ENCODE data around the gene VAMP3.
A peak's percentile ranks its signal among the peaks of the same experiment; 100 is the strongest.
"Not testable (repeated sequence)": the region's sequence is repeated elsewhere in the genome, so short reads cannot be mapped to it uniquely, and the experiment has no call there.

Gene VAMP3

GRCh38 chr1:7769673-7770412 lies 1.3 kb upstream of the VAMP3 start:
- no peak for DNase-seq

DNA sequence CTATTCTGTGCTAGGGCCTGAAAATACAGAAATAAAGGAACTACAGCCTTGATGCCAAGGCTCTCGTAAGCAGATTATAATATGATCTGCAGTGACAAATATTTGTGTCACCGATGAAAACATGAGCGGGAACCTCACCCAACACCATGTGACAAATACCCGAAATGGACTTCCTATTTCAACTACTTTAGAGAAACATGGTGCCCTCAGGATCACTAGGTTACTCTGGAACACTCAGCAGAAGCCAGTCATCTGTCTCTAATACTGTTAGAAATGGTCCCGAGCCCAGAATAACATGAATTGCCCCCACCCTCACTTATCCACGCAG lies 463 bp upstream of the VAMP3 start:
- DNase-seq, result no peak

DNA sequence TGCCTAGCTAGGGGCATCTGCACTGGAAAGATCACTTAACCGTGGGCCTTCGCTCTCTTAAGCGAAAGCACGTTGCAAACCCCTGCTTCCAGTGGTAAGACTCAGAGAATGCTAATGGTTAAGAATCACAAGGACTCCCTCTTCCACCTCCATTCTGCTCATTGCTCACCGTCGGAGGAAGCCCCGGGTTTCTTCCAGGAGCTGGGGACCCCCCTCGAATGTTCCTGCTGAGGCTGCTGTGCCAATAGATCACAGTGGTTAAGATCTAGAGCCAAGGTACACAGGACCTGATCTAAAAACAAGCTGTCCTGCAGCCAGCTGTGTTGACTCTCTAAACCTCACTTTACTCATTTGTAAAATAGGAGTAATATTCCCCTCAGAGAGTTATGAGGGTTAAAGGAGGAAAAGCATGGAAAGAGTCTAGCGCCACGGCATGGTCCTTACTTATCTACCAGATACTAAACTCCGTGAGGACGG lies 765 bp downstream of the VAMP3 start:
- no peak for DNase-seq

DNA sequence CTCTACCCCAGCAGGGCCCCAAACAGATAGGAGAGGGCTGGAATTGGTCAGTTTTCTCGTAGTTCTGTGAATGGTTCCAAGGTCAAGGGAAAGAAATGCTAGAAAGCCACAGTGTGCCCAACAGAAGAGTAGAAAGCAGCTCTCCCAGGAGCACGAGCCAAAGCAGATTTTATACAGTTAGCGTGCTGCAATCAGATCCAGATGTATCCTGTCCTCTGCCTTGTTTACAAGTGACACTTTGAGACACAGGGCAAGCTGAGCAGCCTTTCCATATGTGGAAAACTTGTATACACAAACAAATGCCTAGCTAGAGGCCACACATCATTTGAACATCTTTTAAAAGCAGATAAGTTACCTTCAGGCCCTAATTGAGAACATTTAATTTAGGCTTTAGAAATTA lies 6.5 kb downstream of the VAMP3 start:
- DNase-seq, result no peak

- no peak for DNase-seq
Observed at GRCh38 chr1:7778133-7778628, 7.1 kb downstream of the VAMP3 start.

GRCh38 chr1:7780976-7781375 lies 9.9 kb downstream of the VAMP3 start:
- no peak for DNase-seq

- DNase-seq, result no peak
Observed at GRCh38 chr1:7781501-7781900, 10.4 kb downstream of the VAMP3 start.

- DNase-seq, result no peak
Observed at GRCh38 chr1:7781923-7782495, 10.9 kb downstream of the VAMP3 start.

- DNase-seq, result no peak
Observed at GRCh38 chr1:7783178-7783711, 12.1 kb downstream of the VAMP3 start.

DNA sequence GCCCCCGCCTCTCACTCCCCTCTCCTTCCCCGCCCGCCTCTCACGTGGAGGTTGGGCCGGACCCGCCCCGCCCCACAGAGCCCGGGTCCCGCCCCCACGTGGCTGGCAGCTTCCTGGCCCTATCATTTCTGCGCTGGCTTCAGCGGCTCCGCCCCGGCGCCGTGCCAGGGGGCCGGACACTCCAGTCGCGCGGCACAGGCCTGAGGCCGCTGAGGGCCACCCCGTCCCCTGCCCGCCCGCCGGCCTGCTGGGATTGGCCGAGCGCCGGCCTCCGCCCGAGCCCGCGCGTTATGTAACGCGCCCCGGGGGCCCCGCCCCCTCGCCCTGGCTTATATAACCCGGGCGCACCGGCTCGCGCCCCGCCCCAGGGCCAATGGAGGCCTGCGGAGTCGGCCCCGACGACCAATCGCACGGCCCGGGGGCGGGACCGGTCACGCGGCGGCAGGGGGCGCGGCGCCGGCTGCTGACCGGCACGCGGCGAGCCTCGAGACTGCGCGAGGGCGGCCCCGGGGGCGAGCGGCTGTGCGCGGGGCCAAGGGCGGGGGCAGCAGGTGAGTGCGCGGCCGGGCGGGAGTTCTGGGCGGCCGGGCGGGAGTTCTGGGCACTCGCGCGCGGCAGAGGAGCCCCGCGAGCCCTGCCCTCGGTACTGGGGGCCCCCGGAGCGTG lies 12.9 kb downstream of the VAMP3 start, which contains the start of gene PER3:
PER3 (plus strand) TSS at position 466 of the 666 bp plus-strand sequence. CDS start 587 bp downstream, outside the sequence.
- DNase-seq, result peak; percentile 84

DNA sequence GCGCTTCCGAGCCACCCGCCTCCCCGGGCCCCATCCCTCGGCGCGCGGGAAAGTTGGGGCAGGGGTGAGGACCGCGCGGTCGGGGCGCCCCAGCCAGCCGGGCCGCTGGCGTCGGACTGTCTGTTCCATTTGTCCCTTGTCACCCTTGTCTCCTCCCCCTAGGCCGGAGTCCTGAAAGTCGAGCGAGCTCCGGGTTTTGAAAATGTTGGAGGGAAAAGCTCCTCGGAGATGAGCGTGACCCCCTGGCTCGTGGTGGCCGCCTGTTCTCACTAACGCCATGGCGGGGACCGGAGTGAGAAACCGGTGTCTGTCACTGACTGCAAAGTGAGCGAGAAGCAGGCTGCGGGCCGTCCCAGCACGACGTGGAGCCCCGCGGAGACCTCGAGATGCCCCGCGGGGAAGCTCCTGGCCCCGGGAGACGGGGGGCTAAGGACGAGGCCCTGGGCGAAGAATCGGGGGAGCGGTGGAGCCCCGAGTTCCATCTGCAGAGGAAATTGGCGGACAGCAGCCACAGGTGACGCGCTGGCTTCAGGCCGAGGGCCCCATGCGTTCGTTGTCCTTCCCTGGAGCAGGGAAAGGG lies 13.5 kb downstream of the VAMP3 start:
- DNase-seq, result no peak

GRCh38 chr1:7785108-7785507 lies 14.0 kb downstream of the VAMP3 start:
- no peak for DNase-seq

DNA sequence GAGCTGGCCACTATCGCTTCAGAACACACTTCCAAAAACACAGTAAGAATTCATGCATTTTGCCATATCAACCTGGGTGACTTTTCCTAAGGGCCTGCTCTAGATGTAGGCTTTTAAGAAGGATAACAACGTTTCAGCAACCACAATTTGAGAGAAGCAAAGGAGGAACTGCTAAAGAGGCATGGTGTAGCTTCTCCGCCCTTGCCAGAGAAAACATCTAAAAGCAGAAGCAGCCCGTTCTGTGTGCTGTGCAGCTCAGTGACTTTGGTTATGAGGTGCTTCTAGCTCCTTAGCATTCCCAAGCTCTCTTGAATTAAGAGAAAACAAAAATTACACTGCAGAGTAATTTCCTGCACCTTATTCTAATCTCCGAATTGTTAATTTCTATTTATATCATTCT lies 15.7 kb downstream of the VAMP3 start:
- DNase-seq, result no peak

GRCh38 chr1:7789828-7790227 lies 18.7 kb downstream of the VAMP3 start:
- DNase-seq, result no peak

DNA sequence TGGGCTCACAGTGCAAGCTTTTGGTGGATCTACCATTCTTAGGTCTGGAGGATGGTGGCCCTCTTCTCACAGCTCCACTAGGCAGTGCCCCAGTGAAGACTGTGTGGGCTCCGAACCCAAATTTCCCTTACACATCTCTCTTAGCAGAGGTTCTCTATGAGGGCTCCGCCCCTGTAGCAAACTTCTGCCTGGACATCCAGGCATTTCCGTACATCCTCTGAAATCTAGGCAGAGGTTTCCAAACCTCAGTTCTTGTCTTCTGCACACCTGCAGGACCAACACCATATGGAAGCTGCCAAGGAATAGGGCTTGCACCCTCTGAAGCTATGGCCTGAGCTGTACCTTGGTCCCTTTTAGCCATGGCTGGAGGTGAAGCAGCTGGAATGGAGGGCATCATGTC lies 19.9 kb downstream of the VAMP3 start:
- DNase-seq, result not testable (repeated sequence)

- no peak for DNase-seq
Observed at GRCh38 chr1:7795406-7795805, 24.3 kb downstream of the VAMP3 start.

- DNase-seq, result no peak
Observed at GRCh38 chr1:7805460-7805859, 34.4 kb downstream of the VAMP3 start.

- no peak for DNase-seq
Observed at GRCh38 chr1:7808253-7808844, 37.3 kb downstream of the VAMP3 start.

DNA sequence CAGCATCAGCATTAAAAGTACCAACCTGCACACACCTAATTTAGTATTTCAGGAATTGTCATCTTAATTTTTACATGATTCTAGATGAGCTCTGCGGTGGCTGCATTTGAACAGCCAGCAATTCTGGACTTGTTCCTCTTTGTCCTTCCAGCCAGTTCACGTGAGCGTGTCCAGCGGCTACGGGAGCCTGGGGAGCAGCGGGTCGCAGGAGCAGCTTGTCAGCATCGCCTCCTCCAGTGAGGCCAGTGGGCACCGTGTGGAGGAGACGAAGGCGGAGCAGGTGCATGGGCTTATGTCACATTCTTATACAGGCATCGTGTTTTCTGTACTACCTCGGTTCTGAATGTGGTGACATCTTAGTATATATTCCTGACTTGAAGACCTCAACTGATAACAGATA lies 38.6 kb downstream of the VAMP3 start:
- DNase-seq, result no peak

DNA sequence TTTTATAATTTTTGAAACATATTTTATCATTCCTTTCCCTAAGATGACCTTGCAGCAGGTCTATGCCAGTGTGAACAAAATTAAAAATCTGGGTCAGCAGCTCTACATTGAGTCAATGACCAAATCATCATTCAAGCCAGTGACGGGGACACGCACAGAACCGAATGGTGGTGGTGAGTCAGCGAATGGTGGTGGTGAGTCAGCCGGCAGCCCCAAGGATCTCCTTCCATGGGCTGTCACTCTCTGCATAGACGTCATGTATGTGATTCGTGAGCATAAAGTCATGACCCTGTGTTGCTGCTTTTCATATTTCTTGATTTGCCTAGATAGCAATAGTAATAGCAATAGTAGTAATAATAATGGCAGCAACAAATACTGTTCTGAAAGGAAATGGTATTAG lies 39.3 kb downstream of the VAMP3 start:
- DNase-seq, result no peak

DNA sequence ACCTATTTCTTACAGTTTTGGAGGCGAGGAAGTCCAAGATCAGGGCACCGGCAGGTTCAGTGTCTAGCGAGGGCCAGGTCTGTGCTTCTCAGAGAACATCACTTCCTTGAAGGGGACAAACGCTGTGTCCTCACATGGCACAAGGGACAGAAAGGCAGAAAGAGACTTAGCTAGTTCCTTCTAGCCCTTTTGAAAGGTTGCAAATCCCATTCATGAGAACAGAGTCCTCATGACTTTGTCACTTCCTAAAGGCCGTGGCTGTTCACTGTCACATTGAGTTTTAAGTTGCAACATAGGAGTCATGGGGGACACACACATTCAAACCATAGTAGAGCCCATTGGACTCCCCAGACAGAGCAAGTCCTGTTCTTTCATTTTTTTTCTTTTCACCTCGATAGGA lies 40.4 kb downstream of the VAMP3 start:
- DNase-seq, result no peak

DNA sequence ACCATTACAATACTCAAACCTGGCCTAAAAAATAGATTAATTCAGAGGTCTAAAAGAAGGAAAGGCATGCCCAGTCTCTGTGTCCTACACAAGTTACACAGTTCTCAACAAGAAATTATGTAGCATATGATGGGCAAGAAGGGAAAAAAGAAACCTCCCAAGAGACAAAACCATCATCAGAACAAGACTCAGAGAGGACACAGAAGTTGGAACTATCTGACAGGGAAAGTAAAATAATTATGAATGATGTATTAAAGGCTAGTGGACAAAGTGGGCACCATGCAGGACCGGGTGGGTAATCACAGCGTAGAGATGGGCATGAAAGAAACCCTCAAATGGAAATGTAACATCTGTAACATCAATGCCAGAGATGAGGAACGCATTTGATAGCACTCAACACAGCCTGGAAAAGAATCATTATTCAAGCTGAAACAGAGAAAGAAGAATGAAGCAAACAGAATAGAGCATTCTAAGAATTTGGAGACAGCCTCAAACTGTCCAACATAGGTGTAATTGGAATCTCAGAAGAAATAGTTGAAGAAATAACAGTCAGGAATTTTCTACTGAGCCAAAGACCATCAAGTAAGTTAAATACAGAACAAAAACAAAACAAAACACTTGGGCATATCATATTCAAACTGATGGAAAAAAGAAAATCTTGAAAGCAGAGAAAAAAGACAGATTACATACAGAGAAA lies 42.7 kb downstream of the VAMP3 start:
- DNase-seq, result no peak

Measured in NCI-H187 treated with DMSO at 0.1 percent for 48 hours (cell line).